K562 (cell line): ENCODE measurements around the gene POLE2. TPM values are rescaled to one million over a fixed set of nuclear protein-coding genes. Genes with fewer than 3 reads are reported as not detected.

Experiments used
- ARID1B ChIP-seq: fragments of 450-650 bp; IDR thresholded peaks from 2 replicates; pipeline ENCODE4 v1.6.1; 2016; ENCODE audit warnings: antibody characterized with exemption, mild to moderate bottlenecking, inconsistent platforms
- CBFB ChIP-seq: sonication (generic); formaldehyde crosslinking; IDR thresholded peaks from 2 replicates; pipeline ENCODE4 v1.4.0; 2020; ENCODE audit warnings: mild to moderate bottlenecking, missing genetic modification reagents
- DMBX1 ChIP-seq: fragments of 250-450 bp; sonication (Bioruptor Pico); IDR thresholded peaks from 2 replicates; pipeline ENCODE4 v1.8.0; 2022; ENCODE audit warnings: inconsistent platforms, mild to moderate bottlenecking, moderate library complexity, borderline replicate concordance
- DPF2 ChIP-seq: fragments of 450-650 bp; IDR thresholded peaks from 2 replicates; pipeline ENCODE4 v1.6.1; 2016
- HIVEP1 ChIP-seq: fragments of 250-450 bp; sonication (Bioruptor Pico); IDR thresholded peaks from 2 replicates; pipeline ENCODE4 v1.4.0; 2020; ENCODE audit warnings: mild to moderate bottlenecking
- HSF4 ChIP-seq: fragments of 250-450 bp; sonication (Bioruptor Pico); IDR thresholded peaks from 2 replicates; pipeline ENCODE4 v2.1.2; 2022; ENCODE audit warnings: mild to moderate bottlenecking, moderate library complexity, borderline replicate concordance
- JUNB ChIP-seq: fragments of 450-650 bp; formaldehyde crosslinking; conservative IDR thresholded peaks from 2 replicates; pipeline ENCODE4 v1.4.0; 2020; ENCODE audit warnings: mild to moderate bottlenecking
- NCOA2 ChIP-seq, 2 experiments: fragments of 450-650 bp; IDR thresholded peaks; 2 replicates each; pipeline ENCODE4 v1.6.1; 2018; ENCODE audit warnings: mild to moderate bottlenecking in 2 of 2, moderate library complexity in 1 of 2; ENCODE audit not compliant: partially characterized antibody in 2 of 2
- OTX1 ChIP-seq: fragments of 450-650 bp; formaldehyde crosslinking; IDR thresholded peaks from 2 replicates; pipeline ENCODE4 v1.4.0; 2022; ENCODE audit warnings: mild to moderate bottlenecking
- RBM39 ChIP-seq: fragments of 200-400 bp; formaldehyde crosslinking; optimal IDR thresholded peaks from 2 replicates; pipeline ENCODE3; 2018; ENCODE audit warnings: low read depth, low read length
- TARDBP ChIP-seq: fragments of 450-650 bp; IDR thresholded peaks from 2 replicates; pipeline ENCODE4 v1.6.1; 2016
- XRCC4 ChIP-seq: IDR thresholded peaks from one replicate; pipeline ENCODE4 v1.6.1; 2011; ENCODE audit not compliant: insufficient read depth, insufficient read length; ENCODE audit errors: extremely low read depth
- ZKSCAN8 ChIP-seq: fragments of 200-800 bp; sonication (Bioruptor generic); IDR thresholded peaks from 2 replicates; pipeline ENCODE4 v1.6.1; 2016; ENCODE audit warnings: missing genetic modification characterization, missing compliant biosample characterization
- ZNF507 ChIP-seq: conservative IDR thresholded peaks from 2 replicates; pipeline ENCODE4 v1.6.1; 2017; ENCODE audit warnings: missing genetic modification characterization, missing compliant biosample characterization
- ZNF57 ChIP-seq: fragments of 450-650 bp; formaldehyde crosslinking; IDR thresholded peaks from 2 replicates; pipeline ENCODE4 v1.4.0; 2020; ENCODE audit warnings: mild to moderate bottlenecking, moderate library complexity
- ZNF766 ChIP-seq: fragments of 200-800 bp; sonication (Bioruptor generic); conservative IDR thresholded peaks from 2 replicates; pipeline ENCODE4 v1.6.1; 2016; ENCODE audit warnings: missing genetic modification characterization, missing compliant biosample characterization
- polyA plus RNA-seq, 8 experiments: library from polyadenylated mRNA; depleted of rRNA in 4 of 8; stranded (reverse) in 5 of 8; unstranded in 3 of 8; fragments of >200 nt; fragmentation: Nextera tagmentation in 2 of 8; fragmentation: Illumina TruSeq in 1 of 8; extraction: Ambion mirVana in 2 of 8; extraction: Trizol in 1 of 8; gene quantifications; 2 replicates each; pipeline versions ENCODE4 v1.2.1 to v1.2.3, GENCODE V29; 2011 to 2014; ENCODE audit warnings: inconsistent platforms in 1 of 8, missing spikeins in 1 of 8
- total RNA-seq, 7 experiments: library from RNA; depleted of rRNA in 6 of 7; stranded (reverse); fragments of >200 nt in 6 of 7; fragmentation: Illumina TruSeq in 2 of 7; extraction: Trizol in 2 of 7; gene quantifications; 2 replicates each; pipeline versions ENCODE4 v1.2.1 to v1.2.3, GENCODE V29; 2011 to 2021; ENCODE audit warnings: low replicate concordance in 1 of 7
- TF ChIP-seq, protein P1 (sequence below): IDR thresholded peaks from 2 replicates; pipeline ENCODE4 v1.6.1; 2016; ENCODE audit warnings: missing genetic modification characterization, missing compliant biosample characterization
- TF ChIP-seq, protein P2 (sequence below), 2 experiments: fragments of 200-800 bp in 1 of 2; sonication (Bioruptor generic) in 1 of 2; sonication (generic) in 1 of 2; formaldehyde crosslinking in 1 of 2; IDR thresholded peaks in 1 of 2; conservative IDR thresholded peaks in 1 of 2; 2 replicates each; pipeline versions ENCODE4 v1.5.0 to v1.6.1; 2016 to 2020; ENCODE audit warnings: missing compliant biosample characterization in 1 of 2, missing genetic modification characterization in 1 of 2, missing genetic modification reagents in 1 of 2
- TF ChIP-seq, protein P3 (sequence below): fragments of 450-650 bp; conservative IDR thresholded peaks from 2 replicates; pipeline ENCODE4 v1.6.1; 2016; ENCODE audit warnings: missing genetic modification characterization, low read depth, mild to moderate bottlenecking, control low read depth, missing compliant biosample characterization
- TF ChIP-seq, protein P4 (sequence below): sonication (generic); formaldehyde crosslinking; IDR thresholded peaks from 2 replicates; pipeline ENCODE4 v1.9.0; 2022; ENCODE audit warnings: mild to moderate bottlenecking, missing genetic modification reagents
- TF ChIP-seq, protein P5 (sequence below): fragments of 250-450 bp; sonication (Bioruptor Pico); IDR thresholded peaks from 2 replicates; pipeline ENCODE4 v1.4.0; 2020; ENCODE audit warnings: mild to moderate bottlenecking, moderate library complexity

The POLE2 gene
- total and polyA plus RNA-seq, 9 of the 15 experiments (the other 6 are each of a cell fraction or from before 2014, with no cell fraction given): 30.7 to 78.4 (median 55.4) TPM

DNA sequence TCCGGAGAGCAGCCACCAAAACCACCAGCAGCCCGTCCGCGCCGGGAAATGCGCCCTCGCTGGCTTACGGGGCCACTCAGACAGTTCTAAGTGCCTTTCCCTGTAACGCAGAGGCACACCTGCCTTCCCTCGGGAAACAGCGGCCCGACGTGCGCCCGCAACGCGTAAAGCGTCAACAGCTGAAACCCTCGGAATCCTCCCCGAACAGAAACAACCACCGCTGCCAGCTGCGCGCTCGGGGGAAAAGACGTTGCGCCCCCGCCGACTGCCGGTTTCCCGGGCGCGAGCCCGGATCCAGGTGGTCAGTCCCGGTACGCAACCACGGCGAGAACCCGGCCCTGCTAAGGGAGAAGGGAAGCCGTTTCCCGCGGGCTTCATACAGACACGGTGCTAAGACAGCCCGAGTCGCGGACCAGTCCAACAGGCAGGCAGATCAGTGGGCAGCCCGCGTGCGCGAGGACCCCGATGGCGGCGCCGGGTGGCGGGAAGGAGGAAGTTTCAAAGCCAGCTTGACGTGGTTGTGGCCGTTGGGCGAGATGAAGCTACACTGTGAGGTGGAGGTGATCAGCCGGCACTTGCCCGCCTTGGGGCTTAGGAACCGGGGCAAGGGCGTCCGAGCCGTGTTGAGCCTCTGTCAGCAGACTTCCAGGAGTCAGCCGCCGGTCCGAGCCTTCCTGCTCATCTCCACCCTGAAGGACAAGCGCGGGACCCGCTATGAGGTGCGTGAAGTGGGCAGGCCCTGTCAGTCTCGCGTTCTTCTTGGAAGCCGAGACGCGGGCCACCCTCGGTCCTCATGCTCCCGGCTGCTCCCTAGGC is 89.3 kb downstream of the POLE2 start, which contains the start of gene LRR1 (continued):
- TF ChIP-seq HSF4 (CRISPR knock-in tag) (no peak), CBFB (CRISPR knock-in tag) (no peak), ARID1B (peak; percentile 18; the same call in 1 of the 2 replicates), JUNB (CRISPR knock-in tag) (no peak), RBM39 (no peak), ZNF57 (CRISPR knock-in tag) (no peak), NCOA2 (IDR thresholded peaks at IDR 0.05; ENCODE audit: partially characterized antibody in 2 of 2) (peak in 1 of 2 experiments; percentile 96), DMBX1 (peak; percentile 11; the same call in 1 of the 2 replicates), ZKSCAN8 (CRISPR knock-in tag) (no peak), HIVEP1 (no peak), XRCC4 (no peak), ZNF507 (tag) (no peak), DPF2 (no peak), TARDBP (no peak), OTX1 (no peak), ZNF766 (CRISPR knock-in tag) (0 out of 2 replicates have a peak, but pooled peaks have one; percentile 21)
- TF ChIP-seq, protein P1, sequence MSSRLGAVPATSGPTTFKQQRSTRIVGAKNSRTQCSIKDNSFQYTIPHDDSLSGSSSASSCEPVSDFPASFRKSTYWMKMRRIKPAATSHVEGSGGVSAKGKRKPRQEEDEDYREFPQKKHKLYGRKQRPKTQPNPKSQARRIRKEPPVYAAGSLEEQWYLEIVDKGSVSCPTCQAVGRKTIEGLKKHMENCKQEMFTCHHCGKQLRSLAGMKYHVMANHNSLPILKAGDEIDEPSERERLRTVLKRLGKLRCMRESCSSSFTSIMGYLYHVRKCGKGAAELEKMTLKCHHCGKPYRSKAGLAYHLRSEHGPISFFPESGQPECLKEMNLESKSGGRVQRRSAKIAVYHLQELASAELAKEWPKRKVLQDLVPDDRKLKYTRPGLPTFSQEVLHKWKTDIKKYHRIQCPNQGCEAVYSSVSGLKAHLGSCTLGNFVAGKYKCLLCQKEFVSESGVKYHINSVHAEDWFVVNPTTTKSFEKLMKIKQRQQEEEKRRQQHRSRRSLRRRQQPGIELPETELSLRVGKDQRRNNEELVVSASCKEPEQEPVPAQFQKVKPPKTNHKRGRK (tag): no peak
- TF ChIP-seq, protein P2, sequence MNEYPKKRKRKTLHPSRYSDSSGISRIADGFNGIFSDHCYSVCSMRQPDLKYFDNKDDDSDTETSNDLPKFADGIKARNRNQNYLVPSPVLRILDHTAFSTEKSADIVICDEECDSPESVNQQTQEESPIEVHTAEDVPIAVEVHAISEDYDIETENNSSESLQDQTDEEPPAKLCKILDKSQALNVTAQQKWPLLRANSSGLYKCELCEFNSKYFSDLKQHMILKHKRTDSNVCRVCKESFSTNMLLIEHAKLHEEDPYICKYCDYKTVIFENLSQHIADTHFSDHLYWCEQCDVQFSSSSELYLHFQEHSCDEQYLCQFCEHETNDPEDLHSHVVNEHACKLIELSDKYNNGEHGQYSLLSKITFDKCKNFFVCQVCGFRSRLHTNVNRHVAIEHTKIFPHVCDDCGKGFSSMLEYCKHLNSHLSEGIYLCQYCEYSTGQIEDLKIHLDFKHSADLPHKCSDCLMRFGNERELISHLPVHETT (CRISPR knock-in tag; conservative IDR thresholded peaks at IDR 0.05 in 1 of 2, IDR thresholded peaks at IDR 0.05 in 1 of 2): peak in 1 of 2 experiments; percentile 73; a peak in 2 of 4 replicates
- TF ChIP-seq, protein P3, sequence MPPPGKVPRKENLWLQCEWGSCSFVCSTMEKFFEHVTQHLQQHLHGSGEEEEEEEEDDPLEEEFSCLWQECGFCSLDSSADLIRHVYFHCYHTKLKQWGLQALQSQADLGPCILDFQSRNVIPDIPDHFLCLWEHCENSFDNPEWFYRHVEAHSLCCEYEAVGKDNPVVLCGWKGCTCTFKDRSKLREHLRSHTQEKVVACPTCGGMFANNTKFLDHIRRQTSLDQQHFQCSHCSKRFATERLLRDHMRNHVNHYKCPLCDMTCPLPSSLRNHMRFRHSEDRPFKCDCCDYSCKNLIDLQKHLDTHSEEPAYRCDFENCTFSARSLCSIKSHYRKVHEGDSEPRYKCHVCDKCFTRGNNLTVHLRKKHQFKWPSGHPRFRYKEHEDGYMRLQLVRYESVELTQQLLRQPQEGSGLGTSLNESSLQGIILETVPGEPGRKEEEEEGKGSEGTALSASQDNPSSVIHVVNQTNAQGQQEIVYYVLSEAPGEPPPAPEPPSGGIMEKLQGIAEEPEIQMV: peak; percentile 77
- TF ChIP-seq, protein P4, sequence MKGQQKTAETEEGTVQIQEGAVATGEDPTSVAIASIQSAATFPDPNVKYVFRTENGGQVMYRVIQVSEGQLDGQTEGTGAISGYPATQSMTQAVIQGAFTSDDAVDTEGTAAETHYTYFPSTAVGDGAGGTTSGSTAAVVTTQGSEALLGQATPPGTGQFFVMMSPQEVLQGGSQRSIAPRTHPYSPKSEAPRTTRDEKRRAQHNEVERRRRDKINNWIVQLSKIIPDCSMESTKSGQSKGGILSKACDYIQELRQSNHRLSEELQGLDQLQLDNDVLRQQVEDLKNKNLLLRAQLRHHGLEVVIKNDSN (CRISPR knock-in tag): no peak
- TF ChIP-seq, protein P5, sequence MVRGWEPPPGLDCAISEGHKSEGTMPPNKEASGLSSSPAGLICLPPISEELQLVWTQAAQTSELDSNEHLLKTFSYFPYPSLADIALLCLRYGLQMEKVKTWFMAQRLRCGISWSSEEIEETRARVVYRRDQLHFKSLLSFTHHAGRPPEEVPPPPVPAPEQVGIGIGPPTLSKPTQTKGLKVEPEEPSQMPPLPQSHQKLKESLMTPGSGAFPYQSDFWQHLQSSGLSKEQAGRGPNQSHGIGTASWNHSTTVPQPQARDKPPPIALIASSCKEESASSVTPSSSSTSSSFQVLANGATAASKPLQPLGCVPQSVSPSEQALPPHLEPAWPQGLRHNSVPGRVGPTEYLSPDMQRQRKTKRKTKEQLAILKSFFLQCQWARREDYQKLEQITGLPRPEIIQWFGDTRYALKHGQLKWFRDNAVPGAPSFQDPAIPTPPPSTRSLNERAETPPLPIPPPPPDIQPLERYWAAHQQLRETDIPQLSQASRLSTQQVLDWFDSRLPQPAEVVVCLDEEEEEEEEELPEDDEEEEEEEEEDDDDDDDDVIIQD: no peak
